Measurements from ENCODE around the gene KDM4B.

- TF ChIP-seq POLR2A (IDR thresholded peaks at IDR 0.05) (no peak), CTCF (IDR thresholded peaks at IDR 0.05) (no peak), EP300 (IDR thresholded peaks at IDR 0.05) (no peak)
Observed at GRCh38 chr19:5050067-5050656, 81.2 kb downstream of the KDM4B start.
